GM12874 (cell line): Measurements from ENCODE around the gene SF3B5.

Source experiments
- CTCF ChIP-seq: IDR thresholded peaks from 2 replicates; pipeline ENCODE4 v1.5.1; 2011; ENCODE audit warnings: low read depth, mild to moderate bottlenecking, control low read depth, low read length, moderate library complexity; ENCODE audit not compliant: insufficient read depth

The SF3B5 gene

GRCh38 chr6:144087789-144088426 is 7.5 kb downstream of the SF3B5 start:
- no peak for TF ChIP-seq CTCF

- TF ChIP-seq CTCF, result no peak
Measured at GRCh38 chr6:144086959-144087358, 8.4 kb downstream of the SF3B5 start.

DNA sequence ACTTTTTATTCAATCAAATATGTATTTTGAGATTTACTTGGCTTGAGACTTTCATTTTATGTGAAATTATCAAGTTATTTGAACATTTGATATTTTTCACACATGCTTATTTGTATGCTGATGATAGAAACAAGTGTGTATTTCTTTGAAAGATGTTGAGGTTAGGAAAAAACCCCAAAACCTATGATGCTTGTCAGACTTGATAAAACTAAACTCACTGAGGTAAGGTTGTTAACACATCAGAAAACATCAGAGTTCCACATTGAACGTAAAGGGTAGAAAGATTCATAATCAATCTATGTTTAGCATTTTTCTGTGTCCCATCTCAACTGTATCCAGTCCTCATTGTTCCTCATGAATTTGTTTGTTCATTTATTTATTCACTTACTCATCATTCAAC is 12.2 kb downstream of the SF3B5 start:
- no peak for TF ChIP-seq CTCF

GRCh38 chr6:144077871-144078270 is 17.5 kb downstream of the SF3B5 start:
- TF ChIP-seq CTCF, result no peak

DNA sequence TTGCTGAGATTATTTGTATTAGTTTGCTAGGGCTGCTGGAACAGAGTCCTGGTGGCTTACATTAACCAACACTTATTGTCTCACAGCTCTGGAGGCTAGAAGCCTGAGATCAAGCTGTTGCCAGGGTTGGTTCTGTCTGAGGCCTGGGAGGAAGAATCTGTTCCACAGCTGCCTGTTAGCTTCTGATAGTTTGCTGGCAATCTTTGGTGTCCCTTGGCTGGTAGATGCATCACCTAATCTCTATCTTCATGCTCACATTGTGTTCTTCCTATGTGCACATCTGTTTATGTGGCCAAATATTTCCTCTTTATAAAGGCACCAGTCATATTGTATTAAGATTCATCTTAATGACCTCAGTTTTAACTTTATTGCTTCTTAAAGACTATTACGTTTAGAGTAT is 19.5 kb downstream of the SF3B5 start:
- TF ChIP-seq CTCF, result no peak

DNA sequence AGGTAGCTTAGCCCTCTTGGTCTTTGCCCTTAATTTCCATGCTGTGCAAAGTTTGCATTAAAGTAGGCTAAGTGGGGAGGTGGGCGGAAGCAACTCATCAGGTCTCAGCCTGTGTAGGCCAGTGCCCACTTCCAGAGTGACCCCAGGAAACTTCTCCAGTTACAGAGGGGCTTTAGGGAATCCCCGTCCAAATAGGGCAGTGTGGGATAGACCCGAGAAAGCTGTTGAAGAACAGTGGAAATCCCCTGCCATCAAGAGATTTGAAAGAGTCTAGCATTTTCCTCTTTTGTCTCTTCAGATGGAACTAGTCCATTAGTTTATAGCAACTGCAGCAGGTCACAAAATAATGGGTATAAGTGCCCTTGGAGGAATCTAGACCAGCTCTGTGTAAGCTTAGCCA is 20.2 kb downstream of the SF3B5 start:
- no peak for TF ChIP-seq CTCF

- TF ChIP-seq CTCF, result no peak
Measured at GRCh38 chr6:144073024-144073423, 22.3 kb downstream of the SF3B5 start.
